SK-N-MC (cell line): ENCODE data around the gene DMAC2L.

Source experiments
- DNase-seq: peaks from one replicate; pipeline ENCODE4 v3.0.0-alpha.2; 2011; ENCODE audit warnings: low read depth, low spot score
- H3K27ac ChIP-seq: fragments of 200-600 bp; sonication (generic); 2 replicates; pipeline ENCODE4 v1.5.1; 2016; ENCODE audit warnings: mixed run types
- H3K36me3 ChIP-seq: fragments of 200-600 bp; sonication (generic); 2 replicates; pipeline ENCODE4 v1.6.1; 2017; ENCODE audit warnings: antibody characterized with exemption, low read length, mixed read lengths; ENCODE audit not compliant: insufficient read depth
- H3K4me3 ChIP-seq: fragments of 200-600 bp; sonication (generic); 2 replicates; pipeline ENCODE4 v1.5.1; 2016
- H3K9ac ChIP-seq: fragments of 200-600 bp; sonication (generic); 2 replicates; pipeline ENCODE4 v1.8.0; 2017; ENCODE audit warnings: mixed run types, mixed read lengths; ENCODE audit not compliant: insufficient read length
- H3K9me3 ChIP-seq: fragments of 200-600 bp; sonication (generic); 2 replicates; pipeline ENCODE4 v1.6.1; 2017; ENCODE audit warnings: low read depth, mild to moderate bottlenecking, antibody characterized with exemption, low read length, moderate library complexity, mixed read lengths
- EZH2 ChIP-seq: fragments of 200-600 bp; sonication (generic); IDR thresholded peaks from one replicate; pipeline ENCODE4 v1.6.1; 2017; ENCODE audit warnings: antibody characterized with exemption
- FOXP2 ChIP-seq: optimal IDR thresholded peaks from 2 replicates; pipeline ENCODE3; 2011; ENCODE audit warnings: mild to moderate bottlenecking, moderate library complexity; ENCODE audit not compliant: insufficient read depth; ENCODE audit errors: extremely low read length, control extremely low read depth
- POLR2AphosphoS5 ChIP-seq: IDR thresholded peaks from 2 replicates; pipeline ENCODE4 v1.6.1; 2012; ENCODE audit warnings: mild to moderate bottlenecking, low read depth, low read length, borderline replicate concordance

Gene DMAC2L

GRCh38 chr14:50344116-50344775, 32.1 kb downstream of the DMAC2L start:
- TF ChIP-seq FOXP2: no peak
- TF ChIP-seq POLR2AphosphoS5: no peak
- no peak for TF ChIP-seq EZH2
- Histone ChIP-seq H3K4me3 (no peak overlapping the region), H3K36me3 (no peaks in the 10 kb centered on the region), H3K9ac (no peak overlapping the region), H3K9me3 (no peaks in the 10 kb centered on the region), H3K27ac (no peak overlapping the region)
- DNase-seq: no peak

- Histone ChIP-seq H3K36me3 (no peaks in the 10 kb centered on the region), H3K27ac (no peak overlapping the region), H3K9ac (no peak overlapping the region), H3K9me3 (no peaks in the 10 kb centered on the region), H3K4me3 (no peak overlapping the region)
- DNase-seq: no peak
- TF ChIP-seq FOXP2 (no peak), EZH2 (no peak), POLR2AphosphoS5 (no peak)
Observed at GRCh38 chr14:50344876-50345563, 32.9 kb downstream of the DMAC2L start.

- Histone ChIP-seq H3K9ac (no peak overlapping the region), H3K27ac (no peak overlapping the region), H3K4me3 (no peak overlapping the region), H3K36me3 (no peaks in the 10 kb centered on the region), H3K9me3 (no peaks in the 10 kb centered on the region)
- DNase-seq: no peak
- TF ChIP-seq EZH2 (no peak), FOXP2 (no peak), POLR2AphosphoS5 (no peak)
Observed at GRCh38 chr14:50345846-50346422, 33.8 kb downstream of the DMAC2L start.

GRCh38 chr14:50347521-50347920, 35.4 kb downstream of the DMAC2L start:
- no peak overlapping the region for H3K4me3 ChIP-seq
- no peak overlapping the region for H3K9ac ChIP-seq
- no peaks in the 10 kb centered on the region for H3K9me3 ChIP-seq
- TF ChIP-seq POLR2AphosphoS5: no peak
- no peak for TF ChIP-seq FOXP2
- no peak for TF ChIP-seq EZH2
- no peak for DNase-seq
- no peaks in the 10 kb centered on the region for H3K36me3 ChIP-seq
- no peak overlapping the region for H3K27ac ChIP-seq

GRCh38 chr14:50348933-50349332, 36.8 kb downstream of the DMAC2L start:
- no peak for TF ChIP-seq FOXP2
- TF ChIP-seq POLR2AphosphoS5: no peak
- no peak for TF ChIP-seq EZH2
- Histone ChIP-seq H3K9me3 (no peaks in the 10 kb centered on the region), H3K27ac (no peak overlapping the region), H3K9ac (no peak overlapping the region), H3K4me3 (no peak overlapping the region), H3K36me3 (no peaks in the 10 kb centered on the region)
- no peak for DNase-seq

- DNase-seq: no peak
- no peak overlapping the region for H3K4me3 ChIP-seq
- H3K9ac ChIP-seq: no peak overlapping the region
- H3K27ac ChIP-seq: no peak overlapping the region
- TF ChIP-seq EZH2 (no peak), POLR2AphosphoS5 (no peak), FOXP2 (no peak)
- H3K36me3 ChIP-seq: no peaks in the 10 kb centered on the region
- no peaks in the 10 kb centered on the region for H3K9me3 ChIP-seq
Observed at GRCh38 chr14:50350975-50351374, 38.9 kb downstream of the DMAC2L start.

GRCh38 chr14:50352584-50352983, 40.5 kb downstream of the DMAC2L start:
- no peak overlapping the region for H3K4me3 ChIP-seq
- no peak overlapping the region for H3K27ac ChIP-seq
- TF ChIP-seq EZH2 (no peak), POLR2AphosphoS5 (no peak), FOXP2 (no peak)
- H3K9me3 ChIP-seq: no peaks in the 10 kb centered on the region
- H3K9ac ChIP-seq: no peak overlapping the region
- no peak for DNase-seq
- no peaks in the 10 kb centered on the region for H3K36me3 ChIP-seq

GRCh38 chr14:50353126-50353525, 41.0 kb downstream of the DMAC2L start:
- TF ChIP-seq EZH2: no peak
- no peak for TF ChIP-seq FOXP2
- TF ChIP-seq POLR2AphosphoS5: no peak
- no peaks in the 10 kb centered on the region for H3K36me3 ChIP-seq
- no peak for DNase-seq
- H3K27ac ChIP-seq: no peak overlapping the region
- no peak overlapping the region for H3K9ac ChIP-seq
- no peaks in the 10 kb centered on the region for H3K9me3 ChIP-seq
- H3K4me3 ChIP-seq: no peak overlapping the region
